GM21515 (cell line): ENCODE measurements around the gene STK35.

Experiments
- ATAC-seq: cut with Tn5 transposase; IDR thresholded peaks from one replicate; pipeline ENCODE4 v1.9.1; 2021; ENCODE audit not compliant: unreplicated experiment

The STK35 gene

GRCh38 chr20:2103461-2104153 lies 2.0 kb downstream of the STK35 start:
- ATAC-seq = no peak

GRCh38 chr20:2104236-2104635 lies 2.6 kb downstream of the STK35 start:
- no peak for ATAC-seq

GRCh38 chr20:2108498-2108897 lies 6.9 kb downstream of the STK35 start:
- no peak for ATAC-seq

- ATAC-seq = no peak
These were observed 7.4 kb downstream of the STK35 start for GRCh38 chr20:2108987-2109386.

- ATAC-seq = no peak
These were observed 8.0 kb downstream of the STK35 start for GRCh38 chr20:2109425-2110210.

GRCh38 chr20:2112910-2113309 lies 11.3 kb downstream of the STK35 start:
- no peak for ATAC-seq

- ATAC-seq = no peak
These were observed 12.7 kb downstream of the STK35 start for GRCh38 chr20:2114127-2114959.

GRCh38 chr20:2114990-2115681 lies 13.5 kb downstream of the STK35 start:
- ATAC-seq = no peak

- no peak for ATAC-seq
These were observed 14.7 kb downstream of the STK35 start for GRCh38 chr20:2116170-2116940.

- ATAC-seq = no peak
These were observed 17.2 kb downstream of the STK35 start for GRCh38 chr20:2118783-2119182.

- ATAC-seq = no peak
These were observed 21.3 kb downstream of the STK35 start for GRCh38 chr20:2122936-2123335.

- ATAC-seq = no peak
These were observed 22.1 kb downstream of the STK35 start for GRCh38 chr20:2123720-2124119.

- no peak for ATAC-seq
These were observed 23.1 kb downstream of the STK35 start for GRCh38 chr20:2124564-2125213.

- no peak for ATAC-seq
These were observed 24.0 kb downstream of the STK35 start for GRCh38 chr20:2125474-2126112.

GRCh38 chr20:2127238-2127637 lies 25.6 kb downstream of the STK35 start:
- ATAC-seq = no peak

- no peak for ATAC-seq
These were observed 26.9 kb downstream of the STK35 start for GRCh38 chr20:2128542-2128941.

- no peak for ATAC-seq
These were observed 28.5 kb downstream of the STK35 start for GRCh38 chr20:2130062-2130591.

GRCh38 chr20:2130683-2131082 lies 29.1 kb downstream of the STK35 start:
- ATAC-seq = no peak

GRCh38 chr20:2131366-2131765 lies 29.7 kb downstream of the STK35 start:
- ATAC-seq = no peak
